GM10266 (cell line): ENCODE results near the gene AKAP13.
A peak's percentile ranks its signal among the peaks of the same experiment; 100 is the strongest.
"Not testable (repeated sequence)": the region's sequence is repeated elsewhere in the genome, so short reads cannot be mapped to it uniquely, and the experiment has no call there.

Experiments
- DNase-seq: peaks from one replicate; pipeline ENCODE4 v3.0.0; 2012; ENCODE audit errors: extremely low spot score
- TF ChIP-seq, protein P1 (sequence below): IDR thresholded peaks from 2 replicates; pipeline ENCODE4 v1.5.1; 2012; ENCODE audit warnings: mild to moderate bottlenecking, low read depth; ENCODE audit not compliant: control insufficient read depth, insufficient read depth; ENCODE audit errors: missing control alignments

AKAP13 gene

DNA sequence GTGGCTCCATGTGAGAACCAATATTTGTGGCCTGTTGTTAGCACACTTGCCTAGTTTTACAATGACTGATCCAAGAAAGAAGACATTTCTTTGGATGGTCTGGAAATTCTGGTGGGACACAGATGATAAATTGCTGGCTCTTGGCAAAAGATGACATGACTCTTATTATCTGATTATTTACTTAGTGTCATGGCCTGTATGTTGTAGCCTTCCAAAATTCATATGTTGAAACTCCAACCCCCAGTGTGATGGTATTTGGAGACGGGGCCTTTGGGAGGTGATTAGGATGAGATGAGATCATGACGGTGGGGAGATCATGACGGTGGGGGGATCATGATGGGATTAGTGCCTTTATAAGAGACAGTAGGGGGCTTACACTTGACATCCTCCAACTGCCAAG, 30.0 kb upstream of the AKAP13 start:
- DNase-seq: no peak
- TF ChIP-seq, protein P1, sequence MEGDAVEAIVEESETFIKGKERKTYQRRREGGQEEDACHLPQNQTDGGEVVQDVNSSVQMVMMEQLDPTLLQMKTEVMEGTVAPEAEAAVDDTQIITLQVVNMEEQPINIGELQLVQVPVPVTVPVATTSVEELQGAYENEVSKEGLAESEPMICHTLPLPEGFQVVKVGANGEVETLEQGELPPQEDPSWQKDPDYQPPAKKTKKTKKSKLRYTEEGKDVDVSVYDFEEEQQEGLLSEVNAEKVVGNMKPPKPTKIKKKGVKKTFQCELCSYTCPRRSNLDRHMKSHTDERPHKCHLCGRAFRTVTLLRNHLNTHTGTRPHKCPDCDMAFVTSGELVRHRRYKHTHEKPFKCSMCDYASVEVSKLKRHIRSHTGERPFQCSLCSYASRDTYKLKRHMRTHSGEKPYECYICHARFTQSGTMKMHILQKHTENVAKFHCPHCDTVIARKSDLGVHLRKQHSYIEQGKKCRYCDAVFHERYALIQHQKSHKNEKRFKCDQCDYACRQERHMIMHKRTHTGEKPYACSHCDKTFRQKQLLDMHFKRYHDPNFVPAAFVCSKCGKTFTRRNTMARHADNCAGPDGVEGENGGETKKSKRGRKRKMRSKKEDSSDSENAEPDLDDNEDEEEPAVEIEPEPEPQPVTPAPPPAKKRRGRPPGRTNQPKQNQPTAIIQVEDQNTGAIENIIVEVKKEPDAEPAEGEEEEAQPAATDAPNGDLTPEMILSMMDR: no peak

DNA sequence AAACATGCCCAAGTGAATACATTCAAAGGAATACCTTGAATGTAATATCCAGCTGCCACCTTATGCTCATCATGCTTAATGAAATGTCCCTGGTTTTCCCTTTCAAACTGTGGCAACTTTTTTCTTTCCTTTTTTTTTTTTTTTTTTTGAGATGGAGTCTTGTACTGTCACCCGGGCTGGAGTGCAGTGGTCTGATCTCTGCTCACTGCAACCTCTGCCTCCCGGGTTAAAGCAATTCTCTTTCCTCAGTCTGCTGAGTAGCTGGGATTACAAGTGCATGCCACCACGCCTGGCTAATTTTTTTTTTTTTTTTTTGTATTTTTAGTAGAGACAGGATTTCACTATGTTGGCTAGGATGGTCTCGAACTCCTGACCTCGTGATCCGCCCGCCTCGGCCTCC, 28.9 kb upstream of the AKAP13 start:
- DNase-seq: not testable (repeated sequence)

GRCh38 chr15:85351965-85352364, 28.4 kb upstream of the AKAP13 start:
- no peak for DNase-seq
- TF ChIP-seq, protein P1: no peak

- DNase-seq: no peak
- TF ChIP-seq, protein P1: no peak
These were observed 26.9 kb upstream of the AKAP13 start for GRCh38 chr15:85353516-85353915.

DNA sequence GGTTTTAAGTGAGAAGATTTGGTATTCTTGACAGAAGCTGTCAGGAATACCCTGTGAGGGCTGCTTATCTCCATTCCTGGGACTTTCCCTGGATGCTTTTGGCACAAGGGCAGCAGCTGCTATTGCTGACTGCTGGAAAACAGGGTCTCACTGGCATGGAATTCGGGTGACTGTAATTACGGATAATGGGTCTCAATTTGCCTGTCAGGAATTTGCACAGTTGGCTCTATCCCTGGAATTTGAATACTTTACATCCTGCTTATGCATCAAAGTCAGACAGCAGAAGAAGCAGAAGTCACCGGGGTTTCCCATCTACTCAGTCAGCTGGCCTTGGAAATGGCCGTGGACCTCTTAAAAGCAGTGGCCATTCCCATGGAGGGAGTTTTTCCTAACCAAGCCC, 25.9 kb upstream of the AKAP13 start:
- no peak for DNase-seq
- TF ChIP-seq, protein P1: no peak

DNA sequence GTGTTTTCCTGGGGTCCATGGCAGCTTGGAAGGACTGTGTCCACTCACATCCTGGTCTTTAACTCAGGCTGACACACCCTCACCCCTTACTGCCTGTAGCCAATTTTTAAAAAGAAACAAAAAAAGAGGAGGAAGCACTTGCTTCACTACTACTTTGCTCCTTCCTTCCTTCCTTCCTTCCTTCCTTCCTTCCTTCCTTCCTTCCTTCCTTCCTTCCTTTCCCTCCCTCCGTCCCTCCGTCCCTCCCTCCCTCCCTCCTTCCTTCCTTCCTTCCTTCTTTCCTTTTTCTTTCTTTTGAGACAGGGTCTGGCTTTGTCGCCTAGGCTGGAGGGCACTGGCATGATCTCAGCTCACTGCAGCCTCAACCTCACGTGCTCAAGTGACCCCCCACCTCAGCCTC, 25.5 kb upstream of the AKAP13 start:
- TF ChIP-seq, protein P1: no peak
- no peak for DNase-seq

- TF ChIP-seq, protein P1: no peak
- DNase-seq: no peak
These were observed 24.1 kb upstream of the AKAP13 start for GRCh38 chr15:85356276-85356675.

GRCh38 chr15:85361323-85361722, 19.1 kb upstream of the AKAP13 start:
- DNase-seq: peak; percentile 71

More at GRCh38 chr15:85361323-85361722, 19.1 kb upstream of the AKAP13 start:
- TF ChIP-seq, protein P1: no peak
